H9 (cell line): ENCODE data around the gene DOC2B. TPM values are rescaled to one million over a fixed set of nuclear protein-coding genes. Genes with fewer than 3 reads are reported as not detected.

ENCODE experiments used
- DNase-seq: peaks from one replicate; pipeline ENCODE4 v3.0.0-alpha.2; 2017
- H2AFZ ChIP-seq: one replicate; pipeline ENCODE4 v1.6.1; 2013; ENCODE audit warnings: mild to moderate bottlenecking, low read length, control low read depth, moderate library complexity
- H2AK5ac ChIP-seq: 2 replicates; pipeline ENCODE4 v1.6.1; 2013; ENCODE audit warnings: low read length, control low read depth, mixed read lengths; ENCODE audit not compliant: insufficient read length
- H2BK120ac ChIP-seq: one replicate; pipeline ENCODE4 v1.6.1; 2013; ENCODE audit warnings: low read depth, mild to moderate bottlenecking, low read length, control low read depth, inconsistent platforms; ENCODE audit not compliant: poor library complexity, severe bottlenecking
- H2BK12ac ChIP-seq: 2 replicates; pipeline ENCODE4 v1.6.1; 2013; ENCODE audit warnings: low read length, control low read depth, mixed read lengths, low read depth; ENCODE audit not compliant: insufficient read length
- H2BK15ac ChIP-seq: 2 replicates; pipeline ENCODE4 v1.6.1; 2013; ENCODE audit warnings: low read depth, low read length, control low read depth
- H2BK20ac ChIP-seq: one replicate; pipeline ENCODE4 v1.6.1; 2013; ENCODE audit warnings: low read depth, mild to moderate bottlenecking, low read length, control low read depth, inconsistent platforms; ENCODE audit not compliant: poor library complexity, severe bottlenecking
- H2BK5ac ChIP-seq: 2 replicates; pipeline ENCODE4 v1.6.1; 2013; ENCODE audit warnings: low read length, control low read depth, mixed read lengths; ENCODE audit not compliant: insufficient read length
- H3K14ac ChIP-seq: 2 replicates; pipeline ENCODE4 v1.6.1; 2013; ENCODE audit warnings: low read length, control low read depth; ENCODE audit not compliant: insufficient read depth
- H3K18ac ChIP-seq: 2 replicates; pipeline ENCODE4 v1.6.1; 2013; ENCODE audit warnings: low read depth, mild to moderate bottlenecking, mixed read lengths, low read length, control low read depth; ENCODE audit not compliant: insufficient read length
- H3K23ac ChIP-seq: 2 replicates; pipeline ENCODE4 v1.6.1; 2013; ENCODE audit warnings: low read length, control low read depth, mixed read lengths, low read depth; ENCODE audit not compliant: insufficient read length
- H3K23me2 ChIP-seq: 2 replicates; pipeline ENCODE4 v1.6.1; 2013; ENCODE audit warnings: low read depth, mild to moderate bottlenecking, mixed read lengths, low read length, control low read depth; ENCODE audit not compliant: insufficient read length, poor library complexity, severe bottlenecking
- H3K27ac ChIP-seq: 2 replicates; pipeline ENCODE4 v1.5.1; 2013; ENCODE audit warnings: low read length, control low read depth, mixed read lengths, low read depth; ENCODE audit not compliant: insufficient read length
- H3K27me3 ChIP-seq: 2 replicates; pipeline ENCODE4 v1.6.1; 2013; ENCODE audit warnings: low read length, control low read depth, inconsistent platforms; ENCODE audit not compliant: insufficient read depth
- H3K4ac ChIP-seq: 2 replicates; pipeline ENCODE4 v1.6.1; 2013; ENCODE audit warnings: low read depth, mild to moderate bottlenecking, control low read depth, inconsistent platforms, low read length, moderate library complexity
- H3K4me1 ChIP-seq: 2 replicates; pipeline ENCODE4 v1.6.1; 2013; ENCODE audit warnings: low read length, control low read depth, inconsistent platforms; ENCODE audit not compliant: insufficient read depth
- H3K4me2 ChIP-seq: 2 replicates; pipeline ENCODE4 v1.6.1; 2013; ENCODE audit warnings: low read length, control low read depth, mixed read lengths; ENCODE audit not compliant: insufficient read length, insufficient read depth
- H3K56ac ChIP-seq: 2 replicates; pipeline ENCODE4 v1.6.1; 2013; ENCODE audit warnings: low read depth, mild to moderate bottlenecking, mixed read lengths, low read length, control low read depth; ENCODE audit not compliant: insufficient read length
- H3K79me1 ChIP-seq: 2 replicates; pipeline ENCODE4 v1.6.1; 2013; ENCODE audit warnings: low read depth, mild to moderate bottlenecking, moderate library complexity, low read length, control low read depth, inconsistent platforms; ENCODE audit not compliant: insufficient read depth, poor library complexity, severe bottlenecking
- H3K79me2 ChIP-seq: 2 replicates; pipeline ENCODE4 v1.6.1; 2013; ENCODE audit warnings: low read length, control low read depth, inconsistent platforms; ENCODE audit not compliant: insufficient read depth
- H3K9ac ChIP-seq: 2 replicates; pipeline ENCODE4 v1.6.1; 2013; ENCODE audit warnings: low read length, control low read depth, mixed read lengths; ENCODE audit not compliant: insufficient read length; ENCODE audit errors: extremely low read depth
- H3K9me3 ChIP-seq: one replicate; pipeline ENCODE4 v1.6.1; 2013; ENCODE audit warnings: low read depth, low read length, inconsistent platforms; ENCODE audit not compliant: control insufficient read depth
- H3T11ph ChIP-seq: one replicate; pipeline ENCODE4 v1.6.1; 2013; ENCODE audit warnings: mild to moderate bottlenecking, low read length, control low read depth, inconsistent platforms
- H4K20me1 ChIP-seq: one replicate; pipeline ENCODE4 v1.6.1; 2013; ENCODE audit not compliant: control insufficient read depth, insufficient read length, insufficient read depth
- H4K5ac ChIP-seq: 2 replicates; pipeline ENCODE4 v1.6.1; 2013; ENCODE audit warnings: low read depth, mild to moderate bottlenecking, mixed read lengths, low read length, control low read depth; ENCODE audit not compliant: insufficient read length
- H4K8ac ChIP-seq: replicated peaks from 2 replicates; pipeline ENCODE4 v1.6.1; 2013; ENCODE audit warnings: low read length, control low read depth, mixed read lengths, low read depth; ENCODE audit not compliant: insufficient read length
- H4K91ac ChIP-seq: 2 replicates; pipeline ENCODE4 v1.6.1; 2013; ENCODE audit warnings: low read depth, mild to moderate bottlenecking, moderate library complexity, mixed read lengths, low read length, control low read depth; ENCODE audit not compliant: insufficient read length
- H3K27ac Mint-ChIP-seq, 3 experiments: 2 replicates in 2 of 3; 3 replicates in 1 of 3; pipeline ENCODE4 v1.8.0; 2020 to 2021; ENCODE audit warnings: mixed read lengths in 3 of 3, mild to moderate bottlenecking in 1 of 3, moderate library complexity in 1 of 3
- H3K27me3 Mint-ChIP-seq: 2 replicates; pipeline ENCODE4 v1.8.0; 2021; ENCODE audit warnings: low read depth, mild to moderate bottlenecking, moderate library complexity, mixed read lengths
- H3K36me3 Mint-ChIP-seq, 3 experiments: 2 replicates in 2 of 3; 3 replicates in 1 of 3; pipeline ENCODE4 v1.8.0; 2020 to 2021; ENCODE audit warnings: low read depth in 3 of 3, mixed read lengths in 3 of 3; ENCODE audit not compliant: insufficient read depth in 1 of 3
- H3K4me1 Mint-ChIP-seq, 2 experiments: 2 replicates each; pipeline ENCODE4 v1.8.0; 2020; ENCODE audit warnings: mixed read lengths in 2 of 2
- H3K4me3 Mint-ChIP-seq, 2 experiments: 2 replicates in 1 of 2; 3 replicates in 1 of 2; pipeline ENCODE4 v1.8.0; 2020 to 2021; ENCODE audit warnings: mild to moderate bottlenecking in 2 of 2, mixed read lengths in 2 of 2, moderate library complexity in 1 of 2
- H3K9me3 Mint-ChIP-seq, 2 experiments: 2 replicates in 1 of 2; 3 replicates in 1 of 2; pipeline ENCODE4 v1.8.0; 2020; ENCODE audit warnings: mild to moderate bottlenecking in 2 of 2, mixed read lengths in 2 of 2, moderate library complexity in 1 of 2
- CTCF ChIP-seq: fragments of 200-600 bp; sonication (generic); conservative IDR thresholded peaks from 3 replicates; pipeline ENCODE4 v1.8.0; 2021; ENCODE audit warnings: antibody characterized with exemption, mild to moderate bottlenecking
- WGBS: extraction: QIAGEN DNeasy Blood & Tissue Kit; methylation state at CpG from one replicate; pipeline ENCODE4 v1.1.7; 2013; ENCODE audit warnings: missing lambda C conversion rate, low lambda C conversion rate, mixed read lengths; ENCODE audit not compliant: insufficient read length; ENCODE audit errors: extremely low coverage; 5-methylcytosine and 5-hydroxymethylcytosine counted together
- total RNA-seq: library from RNA; stranded (reverse); gene quantifications from 2 replicates; pipeline ENCODE4 v1.2.1, GENCODE V29; 2021

Gene DOC2B
- total RNA-seq, 1 experiment from 2014 or later, result 2.1 TPM

- H3K27me3 ChIP-seq, result no peaks in the 10 kb centered on the region
- TF ChIP-seq CTCF, result no peak
- H2BK12ac ChIP-seq, result no peak overlapping the region
- no peak overlapping the region for H3K56ac ChIP-seq
- H3K27ac ChIP-seq, result no peak overlapping the region
- no peak overlapping the region for H3K9ac ChIP-seq
- Mint-ChIP-seq H3K4me3 (no peak overlapping the region), H3K9me3 (no peaks in the 10 kb centered on the region; a peak in 1 of 5 replicates), H3K27me3 (peaks cover 17% of the 10 kb centered on the region), H3K36me3 (no peaks in the 10 kb centered on the region), H3K27ac (no peak overlapping the region), H3K4me1 (no peaks in the 10 kb centered on the region)
- H2BK120ac ChIP-seq, result no peak overlapping the region
- no peaks in the 10 kb centered on the region for H3K79me2 ChIP-seq
- no peak overlapping the region for H4K8ac ChIP-seq
- H3K4ac ChIP-seq, result no peak overlapping the region
- no peak overlapping the region for H4K5ac ChIP-seq
- H3K23ac ChIP-seq, result no peak overlapping the region
- no peak overlapping the region for H4K91ac ChIP-seq
- H2BK15ac ChIP-seq, result no peak overlapping the region
- H3K14ac ChIP-seq, result no peak overlapping the region
- no peak overlapping the region for H2AFZ ChIP-seq
- H3K79me1 ChIP-seq, result no peaks in the 10 kb centered on the region
- no peaks in the 10 kb centered on the region for H4K20me1 ChIP-seq
- H3T11ph ChIP-seq, result no peak overlapping the region
- no peaks in the 10 kb centered on the region for H3K23me2 ChIP-seq
- H2BK20ac ChIP-seq, result no peak overlapping the region
- no peak overlapping the region for H3K4me2 ChIP-seq
- WGBS, result no CpG with 5 or more reads among the region's 10 CpGs
- H2AK5ac ChIP-seq, result no peak overlapping the region
- H3K4me1 ChIP-seq, result no peaks in the 10 kb centered on the region
- no peak overlapping the region for H3K18ac ChIP-seq
- no peak overlapping the region for H2BK5ac ChIP-seq
- no peaks in the 10 kb centered on the region for H3K9me3 ChIP-seq
- DNase-seq, result no peak
These were observed 8.1 kb downstream of the DOC2B start for GRCh38 chr17:173166-173911.
